ENCODE data around the gene CABCOCO1. TPM values are rescaled to one million over a fixed set of nuclear protein-coding genes. Genes with fewer than 3 reads are reported as not detected.
"Not testable (repeated sequence)": the region's sequence is repeated elsewhere in the genome, so short reads cannot be mapped to it uniquely, and the experiment has no call there.

CABCOCO1 gene
- total RNA-seq, 1 donor from 2014 or later, result not detected

GRCh38 chr10:61640856-61641255 lies 21.9 kb upstream of the CABCOCO1 start:
- DNase-seq (ENCODE audit: low spot score), result no peak
- intact Hi-C loops (cut with DNase I), result no loop called here

- intact Hi-C loops (cut with DNase I), result no loop called here
Measured at GRCh38 chr10:61642150-61642571, 20.6 kb upstream of the CABCOCO1 start.

GRCh38 chr10:61642676-61643075 lies 20.1 kb upstream of the CABCOCO1 start:
- DNase-seq (ENCODE audit: low spot score), result no peak

More at GRCh38 chr10:61642150-61642571, 20.6 kb upstream of the CABCOCO1 start:
- no peak for DNase-seq (ENCODE audit: low spot score)

GRCh38 chr10:61643316-61643751 lies 19.4 kb upstream of the CABCOCO1 start:
- no peak for DNase-seq (ENCODE audit: low spot score)
- intact Hi-C loops (cut with DNase I), result no loop called here

More at GRCh38 chr10:61642676-61643075, 20.1 kb upstream of the CABCOCO1 start:
- intact Hi-C loops (cut with DNase I), result no loop called here

- DNase-seq (ENCODE audit: low spot score), result no peak
- intact Hi-C loops (cut with DNase I), result no loop called here
Measured at GRCh38 chr10:61653699-61654098, 9.0 kb upstream of the CABCOCO1 start.

GRCh38 chr10:61655335-61655851 lies 7.3 kb upstream of the CABCOCO1 start:
- no peak for DNase-seq (ENCODE audit: low spot score)
- intact Hi-C loops (cut with DNase I), result no loop called here

GRCh38 chr10:61663466-61663865 lies 737 bp downstream of the CABCOCO1 start:
- intact Hi-C loops (cut with DNase I), result no loop called here

GRCh38 chr10:61664985-61665384 lies 2.3 kb downstream of the CABCOCO1 start:
- intact Hi-C loops (cut with DNase I), result no loop called here

More at GRCh38 chr10:61663466-61663865, 737 bp downstream of the CABCOCO1 start:
- DNase-seq (ENCODE audit: low spot score), result no peak

GRCh38 chr10:61669161-61669725 lies 6.5 kb downstream of the CABCOCO1 start:
- no peak for DNase-seq (ENCODE audit: low spot score)
- intact Hi-C loops (cut with DNase I), result no loop called here

More at GRCh38 chr10:61664985-61665384, 2.3 kb downstream of the CABCOCO1 start:
- DNase-seq (ENCODE audit: low spot score), result no peak

- intact Hi-C loops (cut with DNase I), result no loop called here
- no peak for DNase-seq (ENCODE audit: low spot score)
Measured at GRCh38 chr10:61669849-61670248, 7.1 kb downstream of the CABCOCO1 start.

- DNase-seq (ENCODE audit: low spot score), result no peak
- intact Hi-C loops (cut with DNase I), result no loop called here
Measured at GRCh38 chr10:61673360-61673759, 10.6 kb downstream of the CABCOCO1 start.

GRCh38 chr10:61682323-61682722 lies 19.6 kb downstream of the CABCOCO1 start:
- intact Hi-C loops (cut with DNase I), result no loop called here
- DNase-seq (ENCODE audit: low spot score), result no peak

- intact Hi-C loops (cut with DNase I), result no loop called here
- no peak for DNase-seq (ENCODE audit: low spot score)
Measured at GRCh38 chr10:61683319-61683718, 20.6 kb downstream of the CABCOCO1 start.

GRCh38 chr10:61684894-61685507 lies 22.3 kb downstream of the CABCOCO1 start:
- DNase-seq (ENCODE audit: low spot score), result no peak
- intact Hi-C loops (cut with DNase I), result no loop called here

GRCh38 chr10:61688551-61689308 lies 26.0 kb downstream of the CABCOCO1 start:
- DNase-seq (ENCODE audit: low spot score), result no peak
- intact Hi-C loops (cut with DNase I), result no loop called here

- DNase-seq (ENCODE audit: low spot score); intact Hi-C loops (cut with DNase I): not testable (repeated sequence)
Measured at GRCh38 chr10:61691667-61692066, 28.9 kb downstream of the CABCOCO1 start.

GRCh38 chr10:61692447-61693010 lies 29.8 kb downstream of the CABCOCO1 start:
- intact Hi-C loops (cut with DNase I), result no loop called here
- no peak for DNase-seq (ENCODE audit: low spot score)

GRCh38 chr10:61698968-61699655 lies 36.4 kb downstream of the CABCOCO1 start:
- intact Hi-C loops (cut with DNase I), result no loop called here
- DNase-seq (ENCODE audit: low spot score), result no peak

- intact Hi-C loops (cut with DNase I), result no loop called here
- no peak for DNase-seq (ENCODE audit: low spot score)
Measured at GRCh38 chr10:61701055-61701705, 38.5 kb downstream of the CABCOCO1 start.
